Mucosa of stomach (tissue), 1 donor: ENCODE measurements around the gene PAK3.

Experiments used
- H3K27me3 ChIP-seq: one replicate; pipeline ENCODE4 v1.7.0; 2013; ENCODE audit warnings: mild to moderate bottlenecking, low read length; ENCODE audit not compliant: control insufficient read depth, insufficient read depth
- H3K36me3 ChIP-seq: one replicate; pipeline ENCODE4 v1.7.0; 2013; ENCODE audit warnings: low read length; ENCODE audit not compliant: control insufficient read depth, insufficient read depth
- H3K4me1 ChIP-seq: one replicate; pipeline ENCODE4 v1.7.0; 2013; ENCODE audit warnings: mild to moderate bottlenecking, low read length; ENCODE audit not compliant: control insufficient read depth, insufficient read depth
- H3K4me3 ChIP-seq: one replicate; pipeline ENCODE4 v1.7.0; 2013; ENCODE audit warnings: low read length
- H3K9ac ChIP-seq: one replicate; pipeline ENCODE4 v1.7.0; 2013; ENCODE audit warnings: mild to moderate bottlenecking, low read length, moderate library complexity
- H3K9me3 ChIP-seq: one replicate; pipeline ENCODE4 v1.7.0; 2013; ENCODE audit warnings: mild to moderate bottlenecking, low read length, moderate library complexity; ENCODE audit not compliant: control insufficient read depth
- donor health status: Pancreatic carcinoma.

PAK3 gene

DNA sequence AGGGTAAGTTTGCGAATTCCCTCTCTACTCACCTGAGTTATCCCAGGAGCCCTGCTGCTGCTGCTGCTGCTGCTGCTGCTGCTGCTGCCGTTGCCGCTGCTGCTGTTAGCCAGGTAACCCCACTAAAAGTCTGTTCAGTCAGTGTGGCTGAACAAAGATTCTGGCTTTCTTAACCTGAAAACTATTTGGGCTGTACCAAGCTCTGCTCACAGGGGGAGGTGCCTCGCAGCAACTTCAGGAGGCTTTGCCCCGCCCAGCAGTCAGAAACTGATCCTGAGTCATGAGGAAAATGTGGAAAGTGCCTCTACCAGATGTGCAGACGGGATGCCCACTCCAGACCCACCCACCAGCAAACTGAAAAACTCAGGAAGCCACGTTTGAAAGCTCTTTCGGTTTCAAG lies 174.3 kb downstream of the PAK3 start, which contains the start of gene CAPN6:
TSS of gene CAPN6 (minus strand) at position 145 of the 400 bp plus-strand sequence. CDS start 6,547 bp downstream, outside the sequence.
- Histone ChIP-seq H3K9ac (no peak within 1 kb of the TSS), H3K4me3 (no peak within 1 kb of the TSS), H3K9me3 (no peaks in the 10 kb centered on the region), H3K36me3 (no peaks in the 10 kb centered on the region), H3K4me1 (no peaks in the 10 kb centered on the region), H3K27me3 (no peaks in the 10 kb centered on the region)
